Progenitor cell of endocrine pancreas (in vitro differentiated cells): ENCODE results near the gene TXNDC16. TPM values are rescaled to one million over a fixed set of nuclear protein-coding genes. Genes with fewer than 3 reads are reported as not detected.

ENCODE experiments used
- DNase-seq: peaks from one replicate; pipeline ENCODE4 v3.0.0; 2021; ENCODE audit warnings: low spot score; ENCODE audit not compliant: unreplicated experiment
- H3K27ac Mint-ChIP-seq: 2 replicates; pipeline ENCODE4 v1.8.0; 2021; ENCODE audit warnings: mild to moderate bottlenecking, moderate library complexity, mixed read lengths
- H3K27me3 Mint-ChIP-seq: 2 replicates; pipeline ENCODE4 v1.8.0; 2021; ENCODE audit warnings: mixed read lengths
- H3K36me3 Mint-ChIP-seq: 2 replicates; pipeline ENCODE4 v1.8.0; 2022; ENCODE audit warnings: mixed read lengths; ENCODE audit not compliant: insufficient read depth
- H3K4me1 Mint-ChIP-seq: 2 replicates; pipeline ENCODE4 v1.8.0; 2021; ENCODE audit warnings: low read depth, mixed read lengths
- H3K4me3 Mint-ChIP-seq: 2 replicates; pipeline ENCODE4 v1.8.0; 2021; ENCODE audit warnings: low read depth, mild to moderate bottlenecking, moderate library complexity, mixed read lengths
- H3K9me3 Mint-ChIP-seq: 2 replicates; pipeline ENCODE4 v1.8.0; 2021; ENCODE audit warnings: low read depth, mixed read lengths
- CTCF ChIP-seq: fragments of 200-600 bp; sonication (generic); IDR thresholded peaks from one replicate; pipeline ENCODE4 v1.5.0; 2021; ENCODE audit warnings: antibody characterized with exemption, mild to moderate bottlenecking; ENCODE audit not compliant: unreplicated experiment
- total RNA-seq: library from RNA; stranded (reverse); gene quantifications from 2 replicates; pipeline ENCODE4 v1.2.1, GENCODE V29; 2021

The TXNDC16 gene
- total RNA-seq, 1 donor from 2014 or later = 18.9 TPM

- H3K27me3 Mint-ChIP-seq = no peaks in the 10 kb centered on the region
- DNase-seq = no peak
- H3K9me3 Mint-ChIP-seq = peaks cover 4% of the 10 kb centered on the region
- H3K36me3 Mint-ChIP-seq = peaks cover 23% of the 10 kb centered on the region
- no peak overlapping the region for H3K27ac Mint-ChIP-seq
- TF ChIP-seq CTCF = no peak
- H3K4me1 Mint-ChIP-seq = no peaks in the 10 kb centered on the region
- no peak overlapping the region for H3K4me3 Mint-ChIP-seq
Measured at GRCh38 chr14:52464175-52464574, 88.1 kb downstream of the TXNDC16 start.

- no peaks in the 10 kb centered on the region for H3K4me1 Mint-ChIP-seq
- no peak for TF ChIP-seq CTCF
- H3K4me3 Mint-ChIP-seq = no peak overlapping the region
- DNase-seq = no peak
- peaks cover 4% of the 10 kb centered on the region for H3K9me3 Mint-ChIP-seq
- peaks cover 22% of the 10 kb centered on the region for H3K36me3 Mint-ChIP-seq
- no peaks in the 10 kb centered on the region for H3K27me3 Mint-ChIP-seq
- no peak overlapping the region for H3K27ac Mint-ChIP-seq
Measured at GRCh38 chr14:52463375-52463774, 88.9 kb downstream of the TXNDC16 start.

DNA sequence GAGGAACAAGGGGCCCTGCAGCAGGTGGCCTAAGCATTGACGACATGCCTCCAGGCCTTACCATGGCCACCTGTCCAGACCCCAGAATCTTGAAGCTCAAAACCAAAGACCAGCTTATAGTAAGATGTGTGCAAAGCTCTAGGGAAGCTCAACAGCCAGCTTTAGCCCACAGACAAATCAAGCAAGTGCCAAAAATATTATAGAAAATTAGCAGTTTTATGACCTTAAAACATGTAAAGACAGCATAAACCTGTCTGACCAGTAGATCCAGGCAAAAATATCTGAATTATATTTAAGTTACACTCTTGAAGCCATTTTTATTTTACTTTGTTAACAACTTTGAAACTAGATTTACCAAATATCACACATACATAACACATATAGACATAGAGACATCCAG lies 90.6 kb downstream of the TXNDC16 start:
- Mint-ChIP-seq H3K36me3 (peaks cover 22% of the 10 kb centered on the region), H3K27me3 (no peaks in the 10 kb centered on the region), H3K27ac (no peak overlapping the region), H3K9me3 (peaks cover 4% of the 10 kb centered on the region), H3K4me3 (no peak overlapping the region), H3K4me1 (no peaks in the 10 kb centered on the region)
- no peak for DNase-seq
- no peak for TF ChIP-seq CTCF

DNA sequence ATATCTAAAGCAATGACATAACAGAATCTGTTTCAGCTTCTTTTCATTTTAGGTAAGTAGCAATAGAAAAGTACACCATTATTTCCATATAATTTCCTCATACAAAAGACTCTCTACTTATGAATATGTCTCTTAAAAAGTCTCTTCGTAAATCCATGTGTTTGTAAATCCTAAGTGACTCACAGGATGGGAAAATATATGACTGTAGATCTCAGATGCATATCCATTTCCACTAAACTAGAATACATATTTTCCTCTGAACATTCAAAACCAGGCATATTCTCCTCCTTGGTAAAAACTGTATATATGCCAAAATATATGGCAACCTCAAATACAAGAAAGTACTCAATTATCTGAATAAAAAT lies 93.6 kb downstream of the TXNDC16 start:
- Mint-ChIP-seq H3K4me1 (no peaks in the 10 kb centered on the region), H3K27ac (no peak overlapping the region), H3K4me3 (no peak overlapping the region), H3K9me3 (peaks cover 4% of the 10 kb centered on the region), H3K27me3 (no peaks in the 10 kb centered on the region), H3K36me3 (peaks cover 22% of the 10 kb centered on the region)
- TF ChIP-seq CTCF = no peak
- DNase-seq = no peak

GRCh38 chr14:52457411-52457810 lies 94.9 kb downstream of the TXNDC16 start:
- TF ChIP-seq CTCF = no peak
- Mint-ChIP-seq H3K36me3 (peaks cover 23% of the 10 kb centered on the region), H3K4me3 (no peak overlapping the region), H3K9me3 (peaks cover 4% of the 10 kb centered on the region), H3K4me1 (no peaks in the 10 kb centered on the region), H3K27ac (no peak overlapping the region), H3K27me3 (no peaks in the 10 kb centered on the region)
- DNase-seq = no peak
